NB4 (cell line): ENCODE data around the gene CTF1.
A peak's percentile ranks its signal among the peaks of the same experiment; 100 is the strongest.

Experiments used
- DNase-seq: peaks from one replicate; pipeline ENCODE4 v3.0.0; 2010; ENCODE audit warnings: low read depth
- H3K4me3 ChIP-seq: one replicate; pipeline ENCODE4 v1.5.1; 2011; ENCODE audit warnings: mild to moderate bottlenecking, low read depth, low read length, moderate library complexity
- CTCF ChIP-seq: IDR thresholded peaks from one replicate; pipeline ENCODE4 v1.5.1; 2012; ENCODE audit warnings: low read depth, low read length
- MAX ChIP-seq: IDR thresholded peaks from 2 replicates; pipeline ENCODE4 v1.6.1; 2011; ENCODE audit warnings: low read depth, low read length
- MYC ChIP-seq: IDR thresholded peaks from 2 replicates; pipeline ENCODE4 v1.6.1; 2011; ENCODE audit warnings: low read depth, low read length
- POLR2A ChIP-seq: IDR thresholded peaks from 2 replicates; pipeline ENCODE4 v1.6.1; 2011; ENCODE audit warnings: mild to moderate bottlenecking; ENCODE audit not compliant: insufficient read length; ENCODE audit errors: extremely low read depth

Gene CTF1

GRCh38 chr16:30925995-30926811 is 29.8 kb downstream of the CTF1 start:
- DNase-seq = no peak
- TF ChIP-seq MAX (no peak), CTCF (no peak), POLR2A (no peak), MYC (no peak)

GRCh38 chr16:30926937-30927788 is 30.7 kb downstream of the CTF1 start:
- H3K4me3 ChIP-seq = no peak overlapping the region
- no peak for DNase-seq
- no peak for TF ChIP-seq POLR2A
- no peak for TF ChIP-seq MYC
- TF ChIP-seq CTCF = no peak

More at GRCh38 chr16:30925995-30926811, 29.8 kb downstream of the CTF1 start:
- no peak overlapping the region for H3K4me3 ChIP-seq

- H3K4me3 ChIP-seq = no peak overlapping the region
- DNase-seq = peak; percentile 69
- no peak for TF ChIP-seq CTCF
- no peak for TF ChIP-seq MAX
- TF ChIP-seq MYC = no peak
- TF ChIP-seq POLR2A = no peak
Measured at GRCh38 chr16:30927789-30928378, 31.5 kb downstream of the CTF1 start.

GRCh38 chr16:30928390-30928789 is 32.0 kb downstream of the CTF1 start:
- no peak overlapping the region for H3K4me3 ChIP-seq
- DNase-seq = no peak
- TF ChIP-seq MAX (no peak), CTCF (no peak), MYC (no peak), POLR2A (no peak)

GRCh38 chr16:30929167-30929566 is 32.8 kb downstream of the CTF1 start:
- no peak for TF ChIP-seq MYC
- no peak for TF ChIP-seq CTCF
- no peak for TF ChIP-seq MAX
- no peak for TF ChIP-seq POLR2A
- no peak overlapping the region for H3K4me3 ChIP-seq
- no peak for DNase-seq
